Activated T-helper 17 cell treated with anti-CD3 and anti-CD28 coated beads, Interleukin-2, amount 50 U/mL, for 72 hours (primary cell): ENCODE data around the gene MCRIP2. TPM values are rescaled to one million over a fixed set of nuclear protein-coding genes. Genes with fewer than 3 reads are reported as not detected.

Experiments
- ATAC-seq: fragments of 150-1000 bp; cut with Tn5 transposase; replicated peaks from 2 replicates; pipeline ENCODE4 v1.10.0; 2021; ENCODE audit warnings: mild to moderate bottlenecking, moderate library complexity
- H3K27ac Mint-ChIP-seq: one replicate; pipeline ENCODE4 v1.8.0; 2022; ENCODE audit warnings: mixed read lengths
- H3K27me3 Mint-ChIP-seq: one replicate; pipeline ENCODE4 v1.8.0; 2022; ENCODE audit warnings: mixed read lengths
- H3K36me3 Mint-ChIP-seq: one replicate; pipeline ENCODE4 v1.8.0; 2022; ENCODE audit warnings: low read depth, mild to moderate bottlenecking, mixed read lengths
- H3K4me1 Mint-ChIP-seq: one replicate; pipeline ENCODE4 v1.8.0; 2022; ENCODE audit warnings: mixed read lengths
- H3K4me3 Mint-ChIP-seq: one replicate; pipeline ENCODE4 v1.8.0; 2022; ENCODE audit warnings: mild to moderate bottlenecking, mixed read lengths
- H3K9me3 Mint-ChIP-seq: one replicate; pipeline ENCODE4 v1.8.0; 2022; ENCODE audit warnings: mixed read lengths
- total RNA-seq, 2 donors: library from RNA; stranded (reverse); gene quantifications; one replicate each; pipeline ENCODE4 v1.2.3, GENCODE V29; 2022

The MCRIP2 gene
- total RNA-seq, 2 donors from 2014 or later: 29.2 to 54.5 TPM

GRCh38 chr16:646679-647172, 5.1 kb downstream of the MCRIP2 start:
- Mint-ChIP-seq H3K9me3 (no peaks in the 10 kb centered on the region), H3K4me1 (peaks cover 8% of the 10 kb centered on the region), H3K4me3 (no peak overlapping the region), H3K27ac (no peak overlapping the region), H3K27me3 (no peaks in the 10 kb centered on the region), H3K36me3 (peaks cover 11% of the 10 kb centered on the region)
- no peak for ATAC-seq

DNA sequence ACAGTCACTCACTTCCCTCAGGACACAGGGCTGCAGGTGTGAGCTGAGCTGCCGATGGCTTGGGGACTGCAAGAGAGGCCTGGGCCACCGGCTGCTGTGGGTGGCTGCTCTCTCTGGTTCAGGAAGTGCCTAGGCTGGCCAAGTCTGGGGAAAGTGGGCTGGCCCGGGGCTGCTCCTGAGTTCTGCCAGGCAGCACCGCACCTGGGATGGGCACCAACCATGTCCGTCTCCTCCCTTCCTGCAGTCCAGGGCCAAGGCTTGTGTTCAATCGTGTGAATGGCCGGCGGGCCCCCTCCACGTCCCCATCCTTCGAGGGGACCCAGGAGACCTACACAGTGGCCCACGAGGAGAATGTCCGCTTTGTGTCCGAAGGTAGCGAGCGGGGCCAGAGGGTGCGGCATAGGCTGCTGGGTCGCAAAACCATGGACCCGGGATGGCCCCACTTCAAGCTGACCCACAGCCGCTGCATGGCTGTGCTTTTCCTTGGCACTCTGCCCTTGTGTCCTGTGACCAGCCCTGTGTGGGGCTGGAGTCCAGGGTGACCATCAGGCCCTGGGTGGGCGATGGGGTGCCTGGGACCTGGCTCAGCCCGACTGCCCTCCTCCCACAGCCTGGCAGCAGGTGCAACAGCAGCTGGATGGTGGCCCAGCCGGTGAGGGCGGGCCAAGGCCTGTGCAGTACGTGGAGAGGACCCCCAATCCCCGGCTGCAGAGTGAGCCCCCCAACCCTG, 5.7 kb downstream of the MCRIP2 start:
- Mint-ChIP-seq H3K36me3 (peaks cover 11% of the 10 kb centered on the region), H3K27ac (no peak overlapping the region), H3K4me3 (peak overlapping the region; percentile 73), H3K4me1 (peaks cover 8% of the 10 kb centered on the region), H3K9me3 (no peaks in the 10 kb centered on the region), H3K27me3 (no peaks in the 10 kb centered on the region)
- no peak for ATAC-seq

DNA sequence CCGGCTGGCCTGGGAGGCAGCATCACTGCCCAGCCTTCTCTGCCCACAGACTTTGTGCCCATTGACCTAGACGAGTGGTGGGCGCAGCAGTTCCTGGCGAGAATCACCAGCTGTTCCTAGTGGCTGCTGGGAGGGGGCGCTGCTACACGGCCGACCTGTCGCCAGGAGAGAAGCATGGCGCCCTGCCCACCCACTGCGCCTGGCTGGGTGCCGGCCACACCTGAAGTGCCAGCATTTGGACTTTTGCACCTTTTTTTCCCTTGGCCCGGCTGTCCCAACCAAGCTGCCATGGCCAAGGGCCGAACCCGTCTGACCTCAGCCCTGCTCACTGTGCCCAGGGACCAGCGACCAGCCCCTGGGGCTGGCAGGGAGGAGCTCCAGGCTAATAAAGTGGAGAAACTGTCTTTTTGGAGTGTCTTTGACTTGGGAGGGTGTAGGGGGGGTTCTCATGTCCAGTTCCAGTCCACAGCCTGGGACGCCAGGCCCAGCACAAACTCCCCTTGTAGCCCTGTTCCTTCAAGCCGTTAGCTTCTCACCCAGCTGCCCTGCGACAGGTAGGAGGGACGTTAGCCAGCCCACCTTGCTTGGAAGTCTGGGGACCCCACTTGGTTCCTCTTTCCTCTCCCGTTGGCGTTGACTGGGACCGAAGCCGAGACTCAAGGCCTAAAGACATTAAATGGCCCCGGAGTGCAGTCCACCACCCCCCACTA, 6.6 kb downstream of the MCRIP2 start:
- H3K4me1 Mint-ChIP-seq: peaks cover 8% of the 10 kb centered on the region
- peaks cover 11% of the 10 kb centered on the region for H3K36me3 Mint-ChIP-seq
- H3K27ac Mint-ChIP-seq: peak overlapping the region; percentile 46
- H3K4me3 Mint-ChIP-seq: peak overlapping the region; percentile 73
- peak; percentile 22 for ATAC-seq
- no peaks in the 10 kb centered on the region for H3K27me3 Mint-ChIP-seq
- no peaks in the 10 kb centered on the region for H3K9me3 Mint-ChIP-seq

- Mint-ChIP-seq H3K4me3 (peak within 1 kb of the TSS; percentile 73), H3K27ac (peak within 1 kb of the TSS; percentile 46), H3K27me3 (no peaks in the 10 kb centered on the region), H3K9me3 (no peaks in the 10 kb centered on the region), H3K4me1 (peaks cover 7% of the 10 kb centered on the region), H3K36me3 (peaks cover 6% of the 10 kb centered on the region)
- peak; percentile 97 for ATAC-seq
These were observed 7.4 kb downstream of the MCRIP2 start, which contains the start of gene WDR90 for GRCh38 chr16:648781-649589. Gene WDR90 (plus strand): TSS chr16:649365. CDS start chr16:649417, 52 bp downstream.

GRCh38 chr16:649631-650030, 8.0 kb downstream of the MCRIP2 start:
- Mint-ChIP-seq H3K9me3 (no peaks in the 10 kb centered on the region), H3K27ac (no peak overlapping the region), H3K4me3 (peak overlapping the region; percentile 62), H3K27me3 (no peaks in the 10 kb centered on the region), H3K36me3 (no peaks in the 10 kb centered on the region), H3K4me1 (peaks cover under 1% of the 10 kb centered on the region)
- ATAC-seq: peak; percentile 27

GRCh38 chr16:651844-652243, 10.2 kb downstream of the MCRIP2 start:
- Mint-ChIP-seq H3K36me3 (no peaks in the 10 kb centered on the region), H3K9me3 (no peaks in the 10 kb centered on the region), H3K4me1 (no peaks in the 10 kb centered on the region), H3K27me3 (no peaks in the 10 kb centered on the region), H3K27ac (no peak overlapping the region), H3K4me3 (no peak overlapping the region)
- ATAC-seq: no peak

DNA sequence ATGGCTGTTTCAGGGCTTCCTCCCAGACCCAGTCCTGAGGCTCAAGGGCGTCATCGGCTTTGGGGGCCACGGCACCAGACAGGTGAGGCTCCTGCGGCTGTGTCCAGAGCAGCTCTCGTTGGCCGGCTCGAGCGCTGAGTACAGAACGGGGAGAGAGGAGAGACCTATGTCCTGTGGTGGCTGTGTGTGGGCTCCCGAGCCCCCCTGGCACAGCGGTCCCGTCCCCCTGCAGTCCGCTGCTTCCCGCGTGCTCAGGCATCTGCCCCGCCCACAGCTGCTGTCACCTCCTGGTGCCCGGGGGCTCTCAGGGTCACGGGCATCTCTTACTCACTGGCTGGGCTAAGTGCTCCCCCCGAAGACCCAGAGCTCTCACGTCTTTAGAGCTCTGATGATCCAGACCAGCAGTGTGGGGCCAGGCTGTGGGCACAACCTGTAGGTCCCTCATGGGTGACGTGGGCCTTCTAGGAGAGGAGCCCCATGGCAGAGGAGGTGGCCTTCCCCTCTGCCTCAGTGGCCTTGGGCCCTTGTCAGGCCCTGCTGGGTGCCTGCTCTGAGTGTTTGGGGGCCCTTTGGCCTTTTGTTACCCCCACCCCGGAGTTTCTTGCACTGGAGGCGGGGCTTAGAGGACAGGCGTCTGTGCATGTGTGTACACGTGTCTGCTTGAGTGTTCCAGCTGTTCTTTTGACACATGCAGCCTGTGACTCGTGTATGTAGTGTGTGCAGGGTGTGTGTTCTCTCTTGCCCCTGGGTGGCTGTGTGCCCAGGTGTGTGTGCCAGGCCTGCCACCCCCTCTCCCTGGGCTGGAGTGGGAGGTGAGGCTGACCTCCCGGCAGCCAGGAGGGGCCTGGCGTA, 11.1 kb downstream of the MCRIP2 start:
- H3K27me3 Mint-ChIP-seq: no peaks in the 10 kb centered on the region
- no peaks in the 10 kb centered on the region for H3K36me3 Mint-ChIP-seq
- no peaks in the 10 kb centered on the region for H3K4me1 Mint-ChIP-seq
- H3K9me3 Mint-ChIP-seq: no peaks in the 10 kb centered on the region
- H3K4me3 Mint-ChIP-seq: no peak overlapping the region
- no peak for ATAC-seq
- no peak overlapping the region for H3K27ac Mint-ChIP-seq

DNA sequence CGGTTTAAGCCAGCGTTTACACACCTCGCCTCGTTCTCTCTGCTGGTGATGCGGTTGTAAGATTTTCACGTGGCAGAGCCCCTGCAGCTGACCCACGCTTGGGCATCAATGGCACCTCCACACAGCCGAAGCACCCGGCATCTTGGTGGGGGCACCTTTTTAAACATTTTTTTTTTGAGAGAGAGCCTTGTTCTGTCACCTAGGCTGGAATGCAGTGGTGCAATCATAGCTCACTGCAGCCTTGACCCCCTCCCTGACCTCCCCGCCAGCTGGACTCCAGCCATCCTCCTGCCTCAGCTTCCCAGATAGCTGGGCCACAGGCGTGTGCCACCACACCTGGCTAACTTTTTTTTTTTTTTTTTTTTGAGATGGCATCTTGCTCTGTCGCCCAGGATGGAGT, 12.4 kb downstream of the MCRIP2 start:
- ATAC-seq: no peak
- Mint-ChIP-seq H3K36me3 (no peaks in the 10 kb centered on the region), H3K4me3 (no peak overlapping the region), H3K27ac (no peak overlapping the region), H3K27me3 (no peaks in the 10 kb centered on the region), H3K4me1 (no peaks in the 10 kb centered on the region), H3K9me3 (no peaks in the 10 kb centered on the region)

- Mint-ChIP-seq H3K36me3 (no peaks in the 10 kb centered on the region), H3K9me3 (no peaks in the 10 kb centered on the region), H3K27ac (no peak overlapping the region), H3K4me1 (no peaks in the 10 kb centered on the region), H3K4me3 (no peak overlapping the region), H3K27me3 (no peaks in the 10 kb centered on the region)
- ATAC-seq: no peak
These were observed 15.9 kb downstream of the MCRIP2 start for GRCh38 chr16:657487-657886.

- Mint-ChIP-seq H3K4me1 (no peaks in the 10 kb centered on the region), H3K9me3 (no peaks in the 10 kb centered on the region), H3K36me3 (no peaks in the 10 kb centered on the region), H3K27me3 (no peaks in the 10 kb centered on the region), H3K27ac (no peak overlapping the region), H3K4me3 (no peak overlapping the region)
- ATAC-seq: no peak
These were observed 17.3 kb downstream of the MCRIP2 start for GRCh38 chr16:658679-659571.

DNA sequence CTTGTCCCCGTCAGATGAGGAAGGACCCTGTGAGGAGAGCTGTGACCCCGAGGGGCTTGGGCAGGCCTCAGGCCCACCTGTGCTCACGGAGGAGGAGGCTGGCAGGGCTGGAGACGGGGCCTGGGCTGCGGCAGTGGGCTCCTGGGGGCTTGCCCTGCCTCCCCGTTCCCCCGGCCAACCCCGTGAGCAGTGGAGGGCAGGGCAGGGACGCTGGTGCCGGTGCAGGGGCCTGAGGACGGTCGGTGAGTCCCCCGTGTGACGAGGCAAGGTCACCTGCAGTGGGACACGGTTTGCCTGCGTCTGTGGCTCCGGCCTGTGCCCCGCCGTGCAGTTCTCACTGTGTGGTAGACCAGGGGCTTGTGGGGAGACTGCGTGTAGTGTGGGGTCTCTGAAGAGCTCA, 18.0 kb downstream of the MCRIP2 start:
- no peaks in the 10 kb centered on the region for H3K36me3 Mint-ChIP-seq
- H3K4me3 Mint-ChIP-seq: no peak overlapping the region
- H3K27me3 Mint-ChIP-seq: no peaks in the 10 kb centered on the region
- H3K4me1 Mint-ChIP-seq: no peaks in the 10 kb centered on the region
- no peaks in the 10 kb centered on the region for H3K9me3 Mint-ChIP-seq
- H3K27ac Mint-ChIP-seq: no peak overlapping the region
- ATAC-seq: no peak

DNA sequence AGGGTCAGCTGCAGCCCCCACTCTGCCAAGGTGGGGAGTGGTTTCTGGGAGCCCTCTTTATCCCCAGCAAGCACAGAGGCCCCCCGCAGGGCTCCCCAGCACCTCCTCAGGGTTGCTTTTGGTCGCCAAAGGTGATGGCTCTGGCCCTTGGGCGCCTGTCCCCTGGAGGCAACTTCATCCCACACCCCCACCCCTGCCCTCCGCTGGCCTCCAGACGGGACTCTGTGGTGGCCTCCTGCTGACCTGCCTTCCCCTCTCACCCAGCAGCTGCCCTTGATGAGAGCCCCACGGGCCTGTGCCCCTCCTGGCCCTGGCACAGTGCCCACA, 18.5 kb downstream of the MCRIP2 start:
- H3K4me3 Mint-ChIP-seq: no peak overlapping the region
- peak; percentile 2 for ATAC-seq
- no peaks in the 10 kb centered on the region for H3K4me1 Mint-ChIP-seq
- H3K27me3 Mint-ChIP-seq: no peaks in the 10 kb centered on the region
- no peak overlapping the region for H3K27ac Mint-ChIP-seq
- no peaks in the 10 kb centered on the region for H3K36me3 Mint-ChIP-seq
- H3K9me3 Mint-ChIP-seq: no peaks in the 10 kb centered on the region

DNA sequence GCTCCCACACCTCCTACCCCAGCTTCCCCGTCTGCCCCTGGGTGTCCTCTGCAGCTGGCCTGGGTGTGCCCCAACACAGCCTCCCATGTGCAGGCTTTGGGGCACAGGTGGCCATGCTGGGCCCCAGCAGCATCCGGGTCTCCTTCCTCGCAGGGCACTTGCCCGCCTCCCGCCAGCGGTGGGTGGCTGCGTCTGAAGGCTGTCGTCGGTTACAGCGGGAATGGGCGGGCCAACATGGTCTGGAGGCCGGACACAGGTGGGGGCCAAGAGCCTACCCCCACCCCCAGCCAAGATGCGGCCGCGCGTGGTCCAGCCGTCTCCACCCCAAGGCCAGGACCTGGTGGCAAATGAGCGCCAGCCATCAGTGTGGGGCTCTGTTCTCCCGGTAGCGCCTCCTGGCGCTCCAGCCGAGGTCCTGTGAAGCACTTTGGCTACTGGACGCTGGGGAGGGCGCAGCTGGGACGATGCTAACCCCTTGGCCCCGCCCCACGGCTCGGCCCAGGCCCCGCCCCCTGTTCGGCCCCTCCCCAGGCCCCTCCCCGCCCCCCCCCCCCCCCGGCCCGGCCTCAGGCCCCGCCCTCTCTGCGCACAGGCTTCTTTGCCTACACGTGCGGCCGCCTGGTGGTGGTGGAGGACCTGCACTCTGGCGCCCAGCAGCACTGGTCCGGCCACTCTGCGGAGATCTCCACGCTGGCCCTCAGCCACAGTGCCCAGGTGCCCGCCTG, 19.0 kb downstream of the MCRIP2 start:
- Mint-ChIP-seq H3K9me3 (no peaks in the 10 kb centered on the region), H3K36me3 (no peaks in the 10 kb centered on the region), H3K27me3 (no peaks in the 10 kb centered on the region), H3K4me1 (no peaks in the 10 kb centered on the region), H3K4me3 (peak overlapping the region; percentile 17), H3K27ac (no peak overlapping the region)
- peak; percentile 79 for ATAC-seq
